A673 (cell line): ENCODE measurements around the gene TRNAU1AP. TPM values are rescaled to one million over a fixed set of nuclear protein-coding genes. Genes with fewer than 3 reads are reported as not detected.

Source experiments
- BruUV-seq: library from RNA; stranded (reverse); fragments of 400-500 nt; replicated peaks from 2 replicates; lab custom pipeline; 2021; lab: Mats Ljungman, UMichigan
- CTCF ChIA-PET: fragments of 300-600 bp; sonication (Branson Sonifier 250); formaldehyde crosslinking; loops from one replicate; lab custom pipeline; 2022; ENCODE audit warnings: antibody characterized with exemption; lab: Charles Lee
- POLR2A ChIA-PET: fragments of 300-600 bp; sonication (Branson Sonifier 250); formaldehyde crosslinking; loops from one replicate; lab custom pipeline; 2022; ENCODE audit warnings: antibody characterized with exemption; ENCODE audit not compliant: low non-redundant PET; lab: Charles Lee
- DNase-seq: peaks from one replicate; pipeline ENCODE4 v3.0.0-alpha.2; 2015; ENCODE audit warnings: low spot score
- H3K27ac ChIP-seq: fragments of 200-600 bp; sonication (generic); 2 replicates; pipeline ENCODE4 v1.5.1; 2016; ENCODE audit warnings: mixed run types, low read depth, mild to moderate bottlenecking, mixed read lengths, antibody characterized with exemption, low read length; ENCODE audit not compliant: poor library complexity, severe bottlenecking
- H3K27me3 ChIP-seq: fragments of 200-600 bp; sonication (generic); replicated peaks from 2 replicates; pipeline ENCODE4 v1.6.1; 2017; ENCODE audit warnings: mixed run types, low read depth, mild to moderate bottlenecking, mixed read lengths, antibody characterized with exemption, low read length; ENCODE audit not compliant: insufficient read depth, poor library complexity
- H3K36me3 ChIP-seq: fragments of 200-600 bp; sonication (generic); 2 replicates; pipeline ENCODE4 v1.6.1; 2016; ENCODE audit warnings: mixed run types, mild to moderate bottlenecking, mixed read lengths, antibody characterized with exemption, low read length; ENCODE audit not compliant: insufficient read depth, poor library complexity, severe bottlenecking
- H3K4me1 ChIP-seq: fragments of 200-600 bp; sonication (generic); 2 replicates; pipeline ENCODE4 v1.6.1; 2017; ENCODE audit warnings: mixed run types, mild to moderate bottlenecking, mixed read lengths, antibody characterized with exemption, low read length; ENCODE audit not compliant: insufficient read depth, poor library complexity, severe bottlenecking
- H3K4me3 ChIP-seq: fragments of 200-600 bp; sonication (generic); 2 replicates; pipeline ENCODE4 v1.5.1; 2016; ENCODE audit warnings: low read depth, mixed run types, mild to moderate bottlenecking, mixed read lengths, low read length; ENCODE audit not compliant: poor library complexity, severe bottlenecking
- H3K9me3 ChIP-seq: fragments of 200-600 bp; sonication (generic); 2 replicates; pipeline ENCODE4 v1.6.1; 2016; ENCODE audit warnings: mixed run types, low read depth, mild to moderate bottlenecking, mixed read lengths, antibody characterized with exemption, low read length; ENCODE audit not compliant: poor library complexity, severe bottlenecking
- CTCF ChIP-seq: fragments of 300-800, 200-600 bp; sonication (generic); conservative IDR thresholded peaks from 2 replicates; pipeline ENCODE4 v1.5.1; 2017; ENCODE audit warnings: low read depth, mild to moderate bottlenecking, antibody characterized with exemption, low read length, moderate library complexity, mixed read lengths
- EZH2 ChIP-seq: fragments of 200-600 bp; sonication (generic); IDR thresholded peaks from 2 replicates; pipeline ENCODE4 v1.6.1; 2017; ENCODE audit warnings: borderline replicate concordance, low read depth, mild to moderate bottlenecking, mixed read lengths, antibody characterized with exemption, low read length; ENCODE audit not compliant: poor library complexity, severe bottlenecking
- intact Hi-C: fragments of 100-400 bp; cut with micrococcal nuclease; formaldehyde crosslinking; loops from one replicate; pipeline ENCODE4 v1.10.0; 2022; ENCODE audit not compliant: unreplicated experiment
- total RNA-seq: library from RNA; stranded (reverse); gene quantifications from 2 replicates; pipeline ENCODE4 v1.2.3, GENCODE V29; 2021

Gene TRNAU1AP
- total RNA-seq, 1 experiment from 2014 or later = 33.8 TPM

GRCh38 chr1:28530456-28530855 is 22.4 kb upstream of the TRNAU1AP start:
- Histone ChIP-seq H3K4me3 (no peak overlapping the region), H3K27ac (peak overlapping the region; percentile 16), H3K27me3 (no peaks in the 10 kb centered on the region), H3K4me1 (no peaks in the 10 kb centered on the region), H3K9me3 (no peaks in the 10 kb centered on the region), H3K36me3 (peaks cover 53% of the 10 kb centered on the region)
- intact Hi-C loops = no loop called here
- no TSS peak for BruUV-seq
- CTCF ChIA-PET = no interaction called here
- TF ChIP-seq EZH2 (no peak), CTCF (no peak)
- no peak for DNase-seq
- POLR2A ChIA-PET = no interaction called here

- no peak overlapping the region for H3K4me3 ChIP-seq
- DNase-seq = no peak
- POLR2A ChIA-PET = no interaction called here
- peaks cover 80% of the 10 kb centered on the region for H3K36me3 ChIP-seq
- TF ChIP-seq EZH2 = no peak
- TF ChIP-seq CTCF = no peak
- H3K27ac ChIP-seq = no peak overlapping the region
- H3K9me3 ChIP-seq = no peaks in the 10 kb centered on the region
- H3K27me3 ChIP-seq = no peaks in the 10 kb centered on the region
- intact Hi-C loops = no loop called here
- no peaks in the 10 kb centered on the region for H3K4me1 ChIP-seq
- CTCF ChIA-PET = no interaction called here
- BruUV-seq = no TSS peak
Observed at GRCh38 chr1:28534671-28535070, 18.2 kb upstream of the TRNAU1AP start.

GRCh38 chr1:28535180-28535579 is 17.7 kb upstream of the TRNAU1AP start:
- Histone ChIP-seq H3K9me3 (no peaks in the 10 kb centered on the region), H3K27me3 (no peaks in the 10 kb centered on the region), H3K36me3 (peaks cover 75% of the 10 kb centered on the region), H3K4me1 (no peaks in the 10 kb centered on the region), H3K27ac (no peak overlapping the region), H3K4me3 (no peak overlapping the region)
- intact Hi-C loops = no loop called here
- CTCF ChIA-PET = no interaction called here
- DNase-seq = no peak
- POLR2A ChIA-PET = no interaction called here
- TF ChIP-seq EZH2 (no peak), CTCF (no peak)
- BruUV-seq = no TSS peak
